Endothelial cell of umbilical vein (primary cell): ENCODE measurements around the gene ITGB3BP. TPM values are rescaled to one million over a fixed set of nuclear protein-coding genes. Genes with fewer than 3 reads are reported as not detected.

Source experiments
- BruUV-seq: library from RNA; stranded (reverse); fragments of 400-500 nt; replicated peaks from 2 replicates; lab custom pipeline; 2021; lab: Mats Ljungman, UMichigan
- CTCF ChIA-PET: fragments of 300-600, 350-600 bp; sonication (Branson Sonifier 250); formaldehyde crosslinking; loops from one replicate; lab custom pipeline; 2021; ENCODE audit warnings: antibody characterized with exemption, inconsistent platforms; lab: Charles Lee
- POLR2A ChIA-PET: fragments of 300-600, 350-600 bp; sonication (Branson Sonifier 250); formaldehyde crosslinking; loops from one replicate; lab custom pipeline; 2021; ENCODE audit warnings: antibody characterized with exemption, inconsistent platforms; lab: Charles Lee
- DNase-seq: peaks from one replicate; pipeline ENCODE4 v3.0.0-alpha.2; 2011; ENCODE audit warnings: low read depth, low spot score
- FAIRE-seq: peaks from 2 replicates; lab custom pipeline; 2011; peaks lifted over from hg19 to GRCh38; lab: Jason Lieb, UNC
- H2AFZ ChIP-seq: 2 replicates; pipeline ENCODE4 v1.6.0; 2012; ENCODE audit warnings: low read depth, low read length, control low read depth, inconsistent platforms
- H3K27ac ChIP-seq: 2 replicates; pipeline ENCODE4 v1.5.1; 2011; ENCODE audit warnings: low read depth, mild to moderate bottlenecking, control low read depth, low read length, moderate library complexity; ENCODE audit not compliant: insufficient read depth
- H3K27me3 ChIP-seq, 2 experiments: 2 replicates each; pipeline versions ENCODE4 v1.6.0 to v1.6.1; 2011; ENCODE audit warnings: low read length in 2 of 2, mixed read lengths in 1 of 2; ENCODE audit not compliant: control insufficient read depth in 2 of 2, insufficient read depth in 2 of 2
- H3K36me3 ChIP-seq, 2 experiments: 2 replicates in 1 of 2; 3 replicates in 1 of 2; pipeline ENCODE4 v1.5.1; 2011; ENCODE audit warnings: low read length in 2 of 2, mild to moderate bottlenecking in 1 of 2, moderate library complexity in 1 of 2; ENCODE audit not compliant: control insufficient read depth in 2 of 2, insufficient read depth in 2 of 2; ENCODE audit errors: extremely low read depth in 1 of 2
- H3K4me1 ChIP-seq: 3 replicates; pipeline ENCODE4 v1.5.1; 2011; ENCODE audit warnings: mild to moderate bottlenecking, low read length; ENCODE audit not compliant: control insufficient read depth, insufficient read depth; ENCODE audit errors: extremely low read depth
- H3K4me2 ChIP-seq: 2 replicates; pipeline ENCODE4 v1.6.1; 2011; ENCODE audit warnings: low read length, control low read depth, mixed read lengths; ENCODE audit not compliant: insufficient read depth
- H3K4me3 ChIP-seq, 3 experiments: fragments of 200-600 bp in 1 of 3; sonication (generic), shearing (Covaris generic) in 1 of 3; replicated peaks in 1 of 3; 2 replicates each; pipeline ENCODE4 v1.5.1; 2011 to 2016; ENCODE audit warnings: control low read depth in 3 of 3, low read length in 3 of 3, mild to moderate bottlenecking in 2 of 3, inconsistent platforms in 1 of 3, low read depth in 1 of 3, moderate library complexity in 1 of 3; ENCODE audit not compliant: insufficient read depth in 1 of 3
- H3K79me2 ChIP-seq: 2 replicates; pipeline ENCODE4 v1.6.0; 2012; ENCODE audit warnings: low read length, inconsistent platforms; ENCODE audit not compliant: control insufficient read depth, insufficient read depth
- H3K9ac ChIP-seq: replicated peaks from 2 replicates; pipeline ENCODE3; 2011; ENCODE audit warnings: low read length, control low read depth; ENCODE audit not compliant: insufficient read depth; ENCODE audit errors: extremely low read depth
- H3K9me1 ChIP-seq: replicated peaks from 3 replicates; pipeline ENCODE4 v1.6.0; 2011; ENCODE audit warnings: mild to moderate bottlenecking, low read length; ENCODE audit not compliant: control insufficient read depth, insufficient read depth; ENCODE audit errors: extremely low read depth
- H3K9me3 ChIP-seq: replicated peaks from 2 replicates; pipeline ENCODE4 v1.5.1; 2012; ENCODE audit warnings: low read length, inconsistent platforms; ENCODE audit not compliant: control insufficient read depth, insufficient read depth
- H4K20me1 ChIP-seq: replicated peaks from 2 replicates; pipeline ENCODE3; 2011; ENCODE audit warnings: mild to moderate bottlenecking, low read length; ENCODE audit not compliant: control insufficient read depth, insufficient read depth; ENCODE audit errors: extremely low read depth
- CTCF ChIP-seq, 2 donors: IDR thresholded peaks; 1 replicate in 1 of 2; 2 replicates in 1 of 2; pipeline ENCODE4 v1.5.1; 2011; ENCODE audit warnings: low read length in 2 of 2, mild to moderate bottlenecking in 2 of 2, moderate library complexity in 2 of 2, control low read depth in 1 of 2, inconsistent platforms in 1 of 2, low read depth in 1 of 2; ENCODE audit not compliant: insufficient read depth in 1 of 2; ENCODE audit errors: extremely low read depth in 1 of 2
- EZH2 ChIP-seq: IDR thresholded peaks from 2 replicates; pipeline ENCODE4 v1.6.1; 2012; ENCODE audit warnings: borderline replicate concordance, low read depth, mild to moderate bottlenecking, moderate library complexity, low read length, inconsistent platforms; ENCODE audit not compliant: severe bottlenecking
- FOS ChIP-seq: IDR thresholded peaks from 2 replicates; pipeline ENCODE4 v1.6.1; 2011; ENCODE audit warnings: mild to moderate bottlenecking, low read length, moderate library complexity, borderline replicate concordance; ENCODE audit not compliant: insufficient read depth
- GATA2 ChIP-seq: IDR thresholded peaks from 2 replicates; pipeline ENCODE4 v1.7.0; 2011; ENCODE audit warnings: low read depth, mild to moderate bottlenecking, moderate library complexity, mixed read lengths, low read length; ENCODE audit not compliant: insufficient read length, insufficient read depth
- JUN ChIP-seq: IDR thresholded peaks from 2 replicates; pipeline ENCODE4 v1.6.1; 2011; ENCODE audit warnings: borderline replicate concordance, low read depth; ENCODE audit not compliant: insufficient read length, insufficient read depth
- MAX ChIP-seq: IDR thresholded peaks from 2 replicates; pipeline ENCODE4 v1.6.1; 2011; ENCODE audit not compliant: insufficient read depth, insufficient read length
- MYC ChIP-seq: IDR thresholded peaks from one replicate; pipeline ENCODE4 v1.6.1; 2011; ENCODE audit warnings: mild to moderate bottlenecking, low read depth, low read length
- POLR2A ChIP-seq: IDR thresholded peaks from 2 replicates; pipeline ENCODE4 v1.6.1; 2012; ENCODE audit warnings: low read depth, mild to moderate bottlenecking, control low read depth, low read length
- POLR2AphosphoS5 ChIP-seq: IDR thresholded peaks from 2 replicates; pipeline ENCODE4 v1.6.1; 2012; ENCODE audit warnings: low read depth, mild to moderate bottlenecking, control low read depth, low read length, moderate library complexity; ENCODE audit not compliant: insufficient read depth
- dilution Hi-C: fragments of 300-500 bp; cut with MboI; formaldehyde crosslinking; loops from one replicate; pipeline ENCODE4 v1.15.0; 2019; ENCODE audit warnings: low sequenced_read_pairs; ENCODE audit not compliant: extremely low pct_ligation_motif_present
- intact Hi-C: fragments of 100-400 bp; cut with micrococcal nuclease; formaldehyde crosslinking; loops from one replicate; pipeline ENCODE4 v1.10.0; 2022
- polyA plus RNA-seq, 4 experiments: library from polyadenylated mRNA; depleted of rRNA in 3 of 4; stranded (reverse) in 3 of 4; unstranded in 1 of 4; fragments of >200 nt; gene quantifications; 2 replicates each; pipeline versions ENCODE4 v1.2.1 to v1.2.3, GENCODE V29; 2011 to 2012; ENCODE audit warnings: missing spikeins in 1 of 4
- total RNA-seq: library from RNA; stranded (reverse); gene quantifications from 2 replicates; pipeline ENCODE4 v1.2.3, GENCODE V29; 2021

ITGB3BP gene
- total and polyA plus RNA-seq, 2 donors (not counting 3 experiments of a cell fraction or from before 2014, with no cell fraction given), result 5.3 to 24.4 TPM

GRCh38 chr1:63448731-63449246 is 74.2 kb downstream of the ITGB3BP start:
- BruUV-seq, result no TSS peak
- ChIA-PET POLR2A (no interaction called here), CTCF (interaction anchor here (1.1 kb wide), 1 partner anchor 8 kb away, joined by 4 read pairs; no protein-coding TSS in a partner anchor)
- H3K27me3 ChIP-seq, result no peaks in the 10 kb centered on the region
- H3K4me1 ChIP-seq, result no peaks in the 10 kb centered on the region
- no peak overlapping the region for H2AFZ ChIP-seq
- no peak overlapping the region for H3K4me3 ChIP-seq
- H3K36me3 ChIP-seq, result no peaks in the 10 kb centered on the region
- intact Hi-C loops (no loop called here), dilution Hi-C loops (no loop called here)
- H4K20me1 ChIP-seq, result no peaks in the 10 kb centered on the region
- H3K4me2 ChIP-seq, result no peak overlapping the region
- DNase-seq, result no peak
- no peak overlapping the region for H3K9ac ChIP-seq
- no peaks in the 10 kb centered on the region for H3K79me2 ChIP-seq
- TF ChIP-seq MAX (no peak), JUN (no peak), MYC (no peak), CTCF (IDR thresholded peaks at IDR 0.05; ENCODE audit: extremely low read depth in 1 of 2, insufficient read depth in 1 of 2, low read depth in 1 of 2, low read length in 2 of 2) (no peak), POLR2A (no peak), GATA2 (no peak), EZH2 (no peak), FOS (no peak), POLR2AphosphoS5 (no peak)
- no peak overlapping the region for H3K27ac ChIP-seq
- no peak for FAIRE-seq
- no peaks in the 10 kb centered on the region for H3K9me3 ChIP-seq
- H3K9me1 ChIP-seq, result no peaks in the 10 kb centered on the region
